A172 (cell line): ENCODE measurements around the gene FAM237B. TPM values are rescaled to one million over a fixed set of nuclear protein-coding genes. Genes with fewer than 3 reads are reported as not detected.
"Not testable (repeated sequence)": the region's sequence is repeated elsewhere in the genome, so short reads cannot be mapped to it uniquely, and the experiment has no call there.

ENCODE experiments used
- DNase-seq: peaks from one replicate; pipeline ENCODE4 v3.0.0-alpha.2; 2015; ENCODE audit warnings: low spot score
- total RNA-seq: library from RNA; depleted of rRNA; stranded (reverse); fragments of >200 nt; shearing (Covaris generic); gene quantifications from 2 replicates; pipeline ENCODE4 v1.2.3, GENCODE V29; 2014; rRNA removed

The FAM237B gene
- total RNA-seq, result not detected in 2 replicates

GRCh38 chr7:90320801-90321494 lies at the start of gene FAM237B:
TSS of gene FAM237B (minus strand) at chr7:90321304. CDS start at chr7:90319748, 1,556 bp downstream.
- no peak for DNase-seq

DNA sequence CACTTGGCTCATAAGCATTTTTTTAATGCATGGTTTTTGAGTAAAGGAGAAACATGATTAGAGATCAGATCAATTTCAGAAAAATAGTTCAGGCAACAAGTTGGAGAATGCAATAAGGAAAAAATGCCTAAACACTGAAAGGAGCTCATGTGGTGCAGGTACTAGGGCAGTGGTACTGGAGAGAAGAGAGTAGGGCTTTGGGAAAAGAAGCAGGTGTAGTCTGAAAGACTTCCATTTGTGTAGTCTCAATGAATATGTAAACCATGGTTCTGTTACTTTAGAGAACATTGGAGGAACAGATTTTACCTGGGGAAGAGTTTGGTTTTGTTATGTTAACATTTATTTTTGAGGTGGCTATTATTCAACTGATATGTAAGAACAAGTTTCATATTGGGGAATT lies 30.9 kb upstream of the FAM237B start:
- no peak for DNase-seq

- not testable (repeated sequence) for DNase-seq
Observed at GRCh38 chr7:90350032-90350431, 28.9 kb upstream of the FAM237B start.

DNA sequence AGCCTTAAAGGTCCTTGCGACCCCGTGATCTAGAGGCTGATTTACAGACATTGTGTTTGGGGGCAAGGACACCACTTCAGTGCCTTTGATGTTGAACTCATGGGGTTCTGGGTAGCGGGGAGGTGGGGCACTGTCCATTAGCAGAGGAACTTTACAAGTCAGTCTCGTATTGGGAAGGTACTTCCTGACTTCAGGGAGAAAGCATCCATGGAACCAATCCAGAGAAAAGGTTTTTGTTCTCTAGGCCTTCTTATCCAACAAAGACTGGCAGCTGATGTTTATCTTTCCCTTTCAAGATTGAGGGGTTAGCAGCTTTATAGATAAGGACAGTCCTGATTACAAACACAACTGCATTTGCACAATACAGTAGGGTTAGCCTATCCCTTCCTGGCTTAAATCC lies 28.2 kb upstream of the FAM237B start:
- DNase-seq, result no peak

- no peak for DNase-seq
Observed at GRCh38 chr7:90347759-90348158, 26.7 kb upstream of the FAM237B start.

DNA sequence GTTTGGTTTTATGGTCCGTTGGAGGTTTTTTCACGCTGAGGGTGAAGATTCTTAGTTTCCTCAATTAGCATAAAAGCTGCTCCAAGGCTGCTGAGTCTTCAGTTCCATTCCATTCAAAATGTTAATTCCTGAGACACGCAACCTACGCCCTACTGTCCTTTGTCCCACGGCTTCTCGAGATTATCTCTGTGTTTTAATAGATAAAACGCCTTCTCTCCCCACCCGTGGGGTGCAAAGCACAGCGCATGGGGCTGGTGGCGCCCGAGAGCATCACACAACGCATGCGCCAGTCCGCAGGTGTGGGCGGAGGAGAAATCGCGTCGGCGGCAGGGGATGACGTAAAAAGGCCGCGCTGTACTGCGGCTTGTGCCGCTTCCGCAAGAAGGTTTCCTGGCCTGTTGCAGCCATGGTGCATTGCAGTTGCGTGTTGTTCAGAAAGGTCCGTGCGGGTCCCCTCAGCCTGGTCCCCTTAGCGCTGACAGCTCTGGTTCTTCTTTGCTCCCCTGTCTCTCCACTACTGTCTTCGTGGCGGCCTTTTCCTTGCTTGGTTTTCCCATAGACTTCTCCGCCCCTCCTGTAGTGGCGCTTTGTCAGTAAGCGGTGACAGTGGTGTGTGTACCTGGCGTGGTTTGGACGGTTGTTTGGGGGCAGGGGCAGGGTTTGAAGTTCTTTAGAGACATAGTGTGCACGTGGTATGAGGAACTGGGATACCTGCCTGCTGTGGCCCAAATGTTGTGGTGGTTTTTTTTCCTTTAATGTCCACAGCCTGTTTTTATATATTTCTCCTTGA lies 25.4 kb upstream of the FAM237B start, which contains the start of gene GTPBP10:
GTPBP10 (plus strand) TSS at position 381 of the 790 bp plus-strand sequence; CDS start at position 407, 26 bp downstream.
- DNase-seq, result peak; percentile 94

DNA sequence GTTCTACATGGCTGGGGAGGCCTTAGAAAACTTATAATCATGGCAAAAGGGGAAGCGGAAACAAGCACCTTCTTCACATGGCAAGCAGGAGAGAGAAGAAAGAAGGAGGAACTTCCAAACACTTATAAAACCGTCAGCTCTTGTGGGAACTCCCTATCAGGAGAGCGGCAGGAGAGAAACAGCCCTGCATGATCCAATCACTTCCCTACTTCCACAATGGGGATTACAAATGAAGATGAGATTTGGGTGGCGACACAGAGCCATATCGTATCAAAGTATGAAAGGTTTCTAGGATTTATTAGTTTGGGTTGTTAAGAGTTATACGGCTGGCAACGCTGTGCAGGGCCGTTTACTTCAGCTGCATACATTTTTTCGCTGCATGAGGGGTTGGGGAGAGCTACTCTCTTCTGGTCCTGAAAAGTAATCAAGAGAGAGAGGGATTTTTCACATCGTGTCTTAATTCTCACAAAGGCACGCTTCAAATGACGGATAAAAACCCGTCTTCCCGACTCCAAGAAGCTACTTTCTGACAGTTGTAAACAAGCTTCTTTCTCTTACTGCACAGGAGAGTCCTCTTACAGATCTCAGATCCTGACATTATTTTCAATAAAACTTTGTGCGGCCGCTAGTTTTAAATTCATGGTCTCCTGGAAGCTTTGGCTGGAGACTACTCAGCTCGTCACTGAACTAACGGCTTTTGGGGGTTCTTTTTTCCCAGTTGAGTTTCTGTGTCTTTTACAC lies 24.7 kb upstream of the FAM237B start:
- peak; percentile 49 for DNase-seq

GRCh38 chr7:90345016-90345415 lies 23.9 kb upstream of the FAM237B start:
- no peak for DNase-seq

DNA sequence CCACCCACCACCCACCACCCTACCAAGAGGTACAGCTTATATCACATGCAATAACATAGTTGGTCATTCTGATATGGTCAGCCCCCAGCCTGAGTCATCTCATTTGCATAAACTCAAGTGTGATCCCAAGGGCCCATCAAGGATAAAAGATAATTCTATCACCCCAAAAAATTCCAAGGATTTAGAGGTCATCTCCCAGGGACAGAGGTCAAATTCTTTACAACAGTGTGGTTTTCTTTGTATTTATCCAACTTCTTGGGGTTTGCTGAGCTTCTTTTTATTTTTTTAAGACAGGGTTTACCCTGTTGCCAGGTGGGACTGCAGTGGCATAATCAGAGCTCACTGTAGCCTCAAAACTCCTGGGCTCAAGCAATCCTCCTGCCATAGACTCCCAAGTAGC lies 16.0 kb upstream of the FAM237B start:
- DNase-seq, result peak; percentile 80

DNA sequence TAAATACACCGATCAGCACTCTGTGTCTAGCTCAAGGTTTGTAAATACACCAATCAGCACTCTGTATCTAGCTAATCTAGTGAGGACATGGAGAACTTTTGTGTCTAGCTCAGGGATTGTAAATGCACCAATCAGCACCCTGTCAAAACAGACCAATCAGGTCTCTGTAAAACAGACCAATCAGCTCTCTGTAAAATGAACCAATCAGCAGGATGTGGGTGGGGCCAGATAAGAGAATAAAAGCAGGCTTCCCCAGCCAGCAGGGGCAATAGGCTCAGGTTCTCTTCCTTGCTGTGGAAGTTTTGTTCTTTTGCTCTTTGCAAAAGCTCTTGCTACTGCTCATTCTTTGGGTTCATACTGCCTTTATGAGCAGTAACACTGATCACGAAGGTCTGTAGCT lies 13.8 kb upstream of the FAM237B start:
- DNase-seq, result not testable (repeated sequence)

DNA sequence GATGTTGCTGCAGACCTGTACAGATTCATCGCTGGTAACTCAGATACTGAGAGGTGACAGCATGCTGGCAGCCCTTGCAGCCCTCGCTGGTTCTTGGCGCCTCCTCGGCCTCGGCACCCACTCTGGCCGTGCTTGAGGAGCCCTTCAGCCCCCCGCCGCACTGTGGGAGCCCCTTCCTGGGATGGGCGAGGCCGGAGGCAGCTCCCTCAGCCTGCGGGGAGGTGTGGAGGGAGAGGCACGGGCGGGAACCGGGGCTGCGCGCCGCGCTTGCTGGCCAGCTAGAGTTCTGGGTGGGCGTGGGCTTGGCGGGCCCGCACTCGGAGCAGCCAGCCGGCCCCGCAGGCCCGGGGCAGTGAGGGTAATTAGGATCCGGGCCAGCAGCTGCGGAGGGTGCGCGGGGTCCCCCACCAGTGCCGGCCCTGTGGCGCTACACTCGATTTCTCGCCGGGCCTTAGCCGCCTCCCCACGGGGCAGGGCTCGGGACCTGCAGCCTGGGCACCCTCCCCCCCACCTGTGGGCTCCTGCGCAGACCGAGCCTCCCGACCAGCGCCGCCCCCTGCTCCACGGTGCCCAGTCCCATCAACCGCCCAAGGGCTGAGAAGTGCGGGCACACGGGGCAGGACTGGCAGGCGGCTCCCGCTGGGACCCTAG lies 13.2 kb upstream of the FAM237B start:
- DNase-seq, result no peak

DNA sequence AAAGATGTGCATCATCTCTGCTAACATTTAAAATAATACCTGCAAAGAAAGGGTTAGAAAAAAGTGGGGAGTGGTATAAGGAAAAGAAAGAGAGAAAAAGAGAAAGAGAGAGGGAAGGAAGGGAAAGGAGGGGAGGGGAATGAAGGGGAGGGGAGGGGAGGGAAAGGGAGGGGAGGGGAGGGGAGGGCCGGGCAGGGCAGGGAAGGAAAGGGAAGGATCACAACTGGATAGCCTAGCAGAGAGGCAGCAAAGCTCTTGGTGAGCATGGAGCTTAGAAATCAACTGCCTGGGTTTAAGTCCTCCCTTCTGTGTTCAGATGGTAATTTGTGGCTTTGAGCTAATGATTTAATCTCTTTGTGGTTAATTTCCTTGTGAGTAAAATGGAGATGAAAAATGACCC lies 5.4 kb upstream of the FAM237B start:
- DNase-seq, result no peak

- DNase-seq, result no peak
Observed at GRCh38 chr7:90322837-90323236, 1.7 kb upstream of the FAM237B start.

- DNase-seq, result no peak
Observed at GRCh38 chr7:90320418-90320800, 695 bp downstream of the FAM237B start.

DNA sequence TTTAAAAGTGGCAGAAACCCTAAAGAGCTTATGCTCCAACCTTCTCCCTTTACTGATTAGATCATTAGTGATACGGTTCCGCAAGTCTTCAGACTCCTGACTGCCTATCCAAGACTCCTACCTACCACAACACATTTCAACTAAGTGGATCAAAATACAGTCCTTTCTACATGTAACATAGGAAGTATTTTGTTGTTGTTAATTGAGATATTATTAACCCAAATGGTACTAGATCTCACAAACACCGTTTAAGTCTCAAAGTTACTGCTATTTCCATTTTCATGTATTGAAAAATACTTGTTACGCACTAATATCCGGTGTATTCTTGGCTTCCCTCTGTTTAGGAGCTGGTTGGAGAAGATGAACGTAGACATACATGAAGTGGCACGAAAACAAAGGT lies 1.1 kb downstream of the FAM237B start:
- no peak for DNase-seq

- no peak for DNase-seq
Observed at GRCh38 chr7:90313907-90314306, 7.2 kb downstream of the FAM237B start.

- peak; percentile 5 for DNase-seq
Observed at GRCh38 chr7:90312745-90313144, 8.4 kb downstream of the FAM237B start.

- DNase-seq, result no peak
Observed at GRCh38 chr7:90311175-90311574, 9.9 kb downstream of the FAM237B start.

GRCh38 chr7:90309872-90310271 lies 11.2 kb downstream of the FAM237B start:
- DNase-seq, result no peak

DNA sequence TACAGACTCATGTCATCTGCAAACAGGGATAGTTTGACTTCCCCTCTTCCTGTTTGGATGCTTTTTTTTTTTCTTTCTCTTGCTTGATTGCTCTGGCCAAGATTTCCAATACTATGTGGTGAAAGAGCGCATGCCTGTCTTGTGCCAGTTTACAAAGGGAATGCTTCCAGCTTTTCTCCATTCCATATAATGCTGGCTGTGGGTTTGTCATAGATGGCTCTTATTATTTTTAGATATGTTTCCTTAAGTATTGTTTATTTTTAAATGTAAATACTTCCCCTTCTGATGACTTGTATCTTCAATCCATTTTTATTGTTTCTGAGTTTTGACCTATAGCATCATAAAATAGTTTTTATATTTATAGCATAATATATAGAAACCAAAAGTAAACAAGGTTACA lies 17.9 kb downstream of the FAM237B start:
- no peak for DNase-seq

- DNase-seq, result peak; percentile 65
Observed at GRCh38 chr7:90298145-90299038, 22.7 kb downstream of the FAM237B start.
